CD4-positive, alpha-beta T cell (primary cell): ENCODE data around the gene GSTA3. TPM values are rescaled to one million over a fixed set of nuclear protein-coding genes. Genes with fewer than 3 reads are reported as not detected.

Experiments
- ATAC-seq: fragments of 200-7000 bp; cut with Tn5 transposase; one replicate; pipeline ENCODE4 v1.10.0; 2022; ENCODE audit warnings: mild to moderate bottlenecking; ENCODE audit not compliant: poor library complexity
- CTCF ChIA-PET: fragments of 350-600 bp; sonication (Branson Sonifier 250); formaldehyde crosslinking; loops from one replicate; lab custom pipeline; 2021; ENCODE audit warnings: antibody characterized with exemption, inconsistent platforms; lab: Charles Lee
- POLR2A ChIA-PET: fragments of 350-600 bp; sonication (Branson Sonifier 250); formaldehyde crosslinking; loops from one replicate; lab custom pipeline; 2021; ENCODE audit warnings: antibody characterized with exemption, inconsistent platforms; lab: Charles Lee
- DNase-seq, 14 experiments: peaks; one replicate each; pipeline ENCODE4 v3.0.0-alpha.2; 2013 to 2020; ENCODE audit warnings: mixed read lengths in 2 of 14
- H3K27ac ChIP-seq, 2 donors: one replicate each; pipeline versions ENCODE4 v1.5.1 to v1.7.0; 2013; ENCODE audit warnings: low read length in 2 of 2, low read depth in 1 of 2, mild to moderate bottlenecking in 1 of 2
- H3K27me3 ChIP-seq, 2 experiments: 1 replicate in 1 of 2; 2 replicates in 1 of 2; pipeline versions ENCODE4 v1.6.1 to v1.7.0; 2013; ENCODE audit warnings: low read length in 2 of 2, control low read depth in 1 of 2, mild to moderate bottlenecking in 1 of 2, moderate library complexity in 1 of 2; ENCODE audit not compliant: insufficient read depth in 2 of 2, control insufficient read depth in 1 of 2
- H3K36me3 ChIP-seq: one replicate; pipeline ENCODE4 v1.6.1; 2013; ENCODE audit warnings: low read length, control low read depth; ENCODE audit not compliant: insufficient read depth
- H3K4me1 ChIP-seq: one replicate; pipeline ENCODE4 v1.6.1; 2013; ENCODE audit warnings: low read length, control low read depth; ENCODE audit not compliant: insufficient read depth
- H3K4me3 ChIP-seq: one replicate; pipeline ENCODE4 v1.5.1; 2013; ENCODE audit warnings: mild to moderate bottlenecking, low read length, moderate library complexity
- H3K9me3 ChIP-seq, 2 experiments: 1 replicate in 1 of 2; 2 replicates in 1 of 2; pipeline versions ENCODE4 v1.6.1 to v1.7.0; 2013; ENCODE audit warnings: low read length in 2 of 2, mild to moderate bottlenecking in 2 of 2, control low read depth in 1 of 2, moderate library complexity in 1 of 2; ENCODE audit not compliant: control insufficient read depth in 1 of 2, insufficient read depth in 1 of 2
- H3K27ac Mint-ChIP-seq: one replicate; pipeline ENCODE4 v1.8.0; 2020; ENCODE audit warnings: mixed read lengths
- H3K27me3 Mint-ChIP-seq: one replicate; pipeline ENCODE4 v1.8.0; 2021; ENCODE audit warnings: mixed read lengths
- H3K36me3 Mint-ChIP-seq: one replicate; pipeline ENCODE4 v1.8.0; 2021; ENCODE audit warnings: low read depth, mixed read lengths
- H3K4me1 Mint-ChIP-seq: one replicate; pipeline ENCODE4 v1.8.0; 2021; ENCODE audit warnings: low read depth, mixed read lengths
- H3K4me3 Mint-ChIP-seq: one replicate; pipeline ENCODE4 v1.8.0; 2020; ENCODE audit warnings: mild to moderate bottlenecking, mixed read lengths
- H3K9me3 Mint-ChIP-seq: one replicate; pipeline ENCODE4 v1.8.0; 2020; ENCODE audit warnings: mixed read lengths
- intact Hi-C, 2 experiments: fragments of 100-400 bp; cut with DNase I in 1 of 2; cut with micrococcal nuclease in 1 of 2; formaldehyde crosslinking; loops; one replicate each; pipeline versions ENCODE4 v1.15.1 to v1.9.0; 2023 to 2025; cut with DNase I, micrococcal nuclease
- total RNA-seq, 174 experiments: library from RNA in 2 of 174; stranded (reverse) in 2 of 174; gene quantifications; one replicate each; pipeline ENCODE4 v1.2.3 and lab custom pipeline; 2021 to 2026
- TF ChIP-seq, protein P1 (sequence below): fragments of 200-600 bp; IDR thresholded peaks from one replicate; pipeline ENCODE4 v1.8.0; 2022; ENCODE audit warnings: antibody characterized with exemption, mild to moderate bottlenecking

GSTA3 gene
- total RNA-seq, 2 experiments from 2014 or later, result not detected

DNA sequence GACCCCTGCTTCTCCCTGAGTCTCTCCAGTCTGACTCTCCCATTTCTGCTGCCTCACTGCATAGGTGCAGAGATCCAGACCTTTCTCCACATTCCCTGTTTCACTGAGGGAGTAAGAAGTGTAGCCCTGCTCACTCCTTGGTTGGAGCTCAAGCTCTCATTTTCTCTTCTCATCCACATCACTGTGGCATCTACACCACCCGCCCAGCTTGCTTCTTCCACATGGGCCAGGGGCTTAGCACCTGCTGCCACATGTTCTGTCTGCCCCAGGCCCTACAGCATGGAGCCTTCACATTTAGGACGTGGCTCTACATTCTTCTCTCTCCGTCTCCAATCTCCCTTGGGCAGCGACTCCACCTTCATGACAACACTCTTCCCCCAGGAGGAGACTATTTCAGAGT, 60.4 kb downstream of the GSTA3 start:
- no peak overlapping the region for H3K27ac Mint-ChIP-seq
- Histone ChIP-seq H3K27ac (no peak overlapping the region), H3K4me3 (no peak overlapping the region), H3K27me3 (peaks cover 0 to 3% of the 10 kb centered on the region in 2 experiments), H3K36me3 (no peaks in the 10 kb centered on the region), H3K4me1 (no peaks in the 10 kb centered on the region), H3K9me3 (no peaks in the 10 kb centered on the region)
- H3K4me1 Mint-ChIP-seq, result no peaks in the 10 kb centered on the region
- ATAC-seq, result no peak
- CTCF ChIA-PET, result no interaction called here
- H3K36me3 Mint-ChIP-seq, result no peaks in the 10 kb centered on the region
- POLR2A ChIA-PET, result no interaction called here
- H3K27me3 Mint-ChIP-seq, result peaks cover 24% of the 10 kb centered on the region
- H3K9me3 Mint-ChIP-seq, result no peaks in the 10 kb centered on the region
- DNase-seq, result no peak
- H3K4me3 Mint-ChIP-seq, result no peak overlapping the region
- TF ChIP-seq, protein P1, sequence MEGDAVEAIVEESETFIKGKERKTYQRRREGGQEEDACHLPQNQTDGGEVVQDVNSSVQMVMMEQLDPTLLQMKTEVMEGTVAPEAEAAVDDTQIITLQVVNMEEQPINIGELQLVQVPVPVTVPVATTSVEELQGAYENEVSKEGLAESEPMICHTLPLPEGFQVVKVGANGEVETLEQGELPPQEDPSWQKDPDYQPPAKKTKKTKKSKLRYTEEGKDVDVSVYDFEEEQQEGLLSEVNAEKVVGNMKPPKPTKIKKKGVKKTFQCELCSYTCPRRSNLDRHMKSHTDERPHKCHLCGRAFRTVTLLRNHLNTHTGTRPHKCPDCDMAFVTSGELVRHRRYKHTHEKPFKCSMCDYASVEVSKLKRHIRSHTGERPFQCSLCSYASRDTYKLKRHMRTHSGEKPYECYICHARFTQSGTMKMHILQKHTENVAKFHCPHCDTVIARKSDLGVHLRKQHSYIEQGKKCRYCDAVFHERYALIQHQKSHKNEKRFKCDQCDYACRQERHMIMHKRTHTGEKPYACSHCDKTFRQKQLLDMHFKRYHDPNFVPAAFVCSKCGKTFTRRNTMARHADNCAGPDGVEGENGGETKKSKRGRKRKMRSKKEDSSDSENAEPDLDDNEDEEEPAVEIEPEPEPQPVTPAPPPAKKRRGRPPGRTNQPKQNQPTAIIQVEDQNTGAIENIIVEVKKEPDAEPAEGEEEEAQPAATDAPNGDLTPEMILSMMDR, result no peak
- intact Hi-C loops, result no loop called here

Other genes with a start within 250 kb of the GSTA3 start
- 1 to 10 TPM; 3.4 TPM for gene TMEM14A, start 238.6 kb downstream of the GSTA3 start, total RNA-seq
- gene GSTA2, start 146.2 kb downstream of the GSTA3 start, total RNA-seq, result not detected
- not detected for gene GSTA1, start 105.9 kb downstream of the GSTA3 start, total RNA-seq
- gene GSTA5, start 68.9 kb downstream of the GSTA3 start, total RNA-seq, result not detected
- under 1 TPM in 1 of 2 experiments, not detected in 1; 0.25 TPM for gene GSTA4, start 85.6 kb upstream of the GSTA3 start, total RNA-seq
- 1 to 10 TPM; 4.0 to 4.3 TPM for gene CILK1, start 152.1 kb upstream of the GSTA3 start, total RNA-seq
- 10 to 100 TPM; 67.3 to 77.0 TPM for gene FBXO9, start 155.7 kb upstream of the GSTA3 start, total RNA-seq
- gene GCM1, start 239.1 kb upstream of the GSTA3 start, total RNA-seq, result under 1 TPM; 0.11 to 0.22 TPM